Fibroblast of mammary gland (primary cell): ENCODE measurements around the gene P2RX2.

Experiments used
- DNase-seq: peaks from one replicate; pipeline ENCODE4 v3.0.0-alpha.2; 2010; ENCODE audit warnings: low read depth
- H3K4me3 ChIP-seq: 2 replicates; pipeline ENCODE4 v1.5.1; 2011; ENCODE audit warnings: low read depth, mild to moderate bottlenecking, low read length, moderate library complexity; ENCODE audit not compliant: control insufficient read depth
- TF ChIP-seq, protein P1 (sequence below): conservative IDR thresholded peaks from 2 replicates; pipeline ENCODE4 v1.5.1; 2011; ENCODE audit warnings: low read depth, low read length, inconsistent platforms; ENCODE audit not compliant: control insufficient read depth, insufficient read depth

The P2RX2 gene

DNA sequence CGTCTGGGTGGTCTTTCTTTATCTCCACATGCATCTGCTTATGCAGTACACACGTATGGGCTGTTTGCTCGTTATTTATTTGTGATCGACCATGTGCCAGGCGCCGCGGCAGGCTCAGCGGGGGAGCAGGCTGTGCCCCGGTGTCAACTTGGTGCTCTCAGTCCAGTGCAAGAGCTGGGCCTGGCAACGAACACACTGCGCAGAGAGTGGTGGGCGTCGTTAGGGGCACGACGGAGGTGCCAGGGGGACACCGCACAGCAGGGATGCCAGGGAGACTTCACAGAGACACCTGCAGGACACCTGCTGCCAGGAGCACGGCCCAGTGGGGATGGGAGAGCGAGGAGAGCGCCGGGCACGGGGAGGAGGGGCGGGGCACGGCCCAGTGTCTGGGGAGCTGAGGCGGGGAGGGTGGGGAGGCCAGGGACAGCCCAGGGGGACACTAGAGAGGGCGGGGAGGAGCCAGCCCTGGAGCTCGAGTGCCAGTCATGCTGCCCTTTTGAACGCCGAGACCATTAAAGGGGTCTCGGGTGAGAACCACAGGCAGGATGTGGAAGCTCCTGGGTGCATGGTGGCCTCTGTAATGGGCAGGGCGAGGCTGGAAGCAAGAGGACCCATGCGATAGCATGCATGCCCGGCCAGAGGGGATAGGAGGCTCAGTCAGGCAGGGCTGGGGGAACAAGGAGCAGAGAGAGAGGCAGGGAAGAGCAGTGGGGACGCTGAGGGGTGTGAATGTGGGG lies 7.5 kb upstream of the P2RX2 start:
- DNase-seq = no peak
- H3K4me3 ChIP-seq = no peak overlapping the region

GRCh38 chr12:132611620-132612019 lies 7.0 kb upstream of the P2RX2 start:
- H3K4me3 ChIP-seq = no peak overlapping the region
- TF ChIP-seq, protein P1, sequence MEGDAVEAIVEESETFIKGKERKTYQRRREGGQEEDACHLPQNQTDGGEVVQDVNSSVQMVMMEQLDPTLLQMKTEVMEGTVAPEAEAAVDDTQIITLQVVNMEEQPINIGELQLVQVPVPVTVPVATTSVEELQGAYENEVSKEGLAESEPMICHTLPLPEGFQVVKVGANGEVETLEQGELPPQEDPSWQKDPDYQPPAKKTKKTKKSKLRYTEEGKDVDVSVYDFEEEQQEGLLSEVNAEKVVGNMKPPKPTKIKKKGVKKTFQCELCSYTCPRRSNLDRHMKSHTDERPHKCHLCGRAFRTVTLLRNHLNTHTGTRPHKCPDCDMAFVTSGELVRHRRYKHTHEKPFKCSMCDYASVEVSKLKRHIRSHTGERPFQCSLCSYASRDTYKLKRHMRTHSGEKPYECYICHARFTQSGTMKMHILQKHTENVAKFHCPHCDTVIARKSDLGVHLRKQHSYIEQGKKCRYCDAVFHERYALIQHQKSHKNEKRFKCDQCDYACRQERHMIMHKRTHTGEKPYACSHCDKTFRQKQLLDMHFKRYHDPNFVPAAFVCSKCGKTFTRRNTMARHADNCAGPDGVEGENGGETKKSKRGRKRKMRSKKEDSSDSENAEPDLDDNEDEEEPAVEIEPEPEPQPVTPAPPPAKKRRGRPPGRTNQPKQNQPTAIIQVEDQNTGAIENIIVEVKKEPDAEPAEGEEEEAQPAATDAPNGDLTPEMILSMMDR = no peak
- DNase-seq = no peak

More for the DNA sequence above, 7.5 kb upstream of the P2RX2 start:
- TF ChIP-seq, protein P1 = no peak

GRCh38 chr12:132614029-132614428 lies 4.5 kb upstream of the P2RX2 start:
- no peak overlapping the region for H3K4me3 ChIP-seq
- TF ChIP-seq, protein P1 = no peak
- no peak for DNase-seq

DNA sequence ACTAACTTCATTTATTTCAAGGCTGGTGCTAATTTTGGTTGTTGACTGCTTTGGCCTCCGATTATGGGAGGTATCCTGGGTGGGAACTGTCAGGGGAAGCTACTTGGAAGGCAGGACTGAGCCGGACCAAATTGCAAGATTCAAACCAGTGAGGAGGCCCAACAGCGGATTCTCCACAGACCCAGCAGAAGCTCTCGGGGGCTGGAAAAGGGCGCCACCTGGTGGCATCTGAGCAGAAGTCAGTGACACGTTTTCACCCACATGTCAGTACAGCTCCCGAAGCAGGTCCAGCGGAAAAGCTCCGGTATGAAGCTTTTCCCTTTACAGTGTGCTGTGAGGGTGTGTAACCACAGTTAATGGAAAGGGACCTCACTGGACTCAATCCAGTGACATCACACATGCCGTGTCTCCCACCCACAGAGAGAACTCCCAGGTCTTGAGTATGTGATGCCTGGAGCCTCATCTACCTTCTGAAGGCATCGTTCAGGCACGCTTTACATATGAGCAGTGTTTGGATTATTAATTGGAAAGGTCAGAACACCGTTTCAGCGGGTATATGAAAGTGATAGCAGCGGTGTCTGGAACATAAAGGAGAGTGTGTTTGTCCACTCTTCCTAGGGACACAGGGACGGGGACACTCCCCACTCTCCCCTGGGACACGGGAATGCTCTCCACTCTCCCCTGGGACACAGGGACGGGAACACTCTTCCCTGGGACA lies 3.6 kb upstream of the P2RX2 start:
- TF ChIP-seq, protein P1 = peak; percentile 90
- no peak overlapping the region for H3K4me3 ChIP-seq
- peak; percentile 82 for DNase-seq

GRCh38 chr12:132615579-132616038 lies 3.0 kb upstream of the P2RX2 start:
- TF ChIP-seq, protein P1 = no peak
- no peak for DNase-seq
- no peak overlapping the region for H3K4me3 ChIP-seq

DNA sequence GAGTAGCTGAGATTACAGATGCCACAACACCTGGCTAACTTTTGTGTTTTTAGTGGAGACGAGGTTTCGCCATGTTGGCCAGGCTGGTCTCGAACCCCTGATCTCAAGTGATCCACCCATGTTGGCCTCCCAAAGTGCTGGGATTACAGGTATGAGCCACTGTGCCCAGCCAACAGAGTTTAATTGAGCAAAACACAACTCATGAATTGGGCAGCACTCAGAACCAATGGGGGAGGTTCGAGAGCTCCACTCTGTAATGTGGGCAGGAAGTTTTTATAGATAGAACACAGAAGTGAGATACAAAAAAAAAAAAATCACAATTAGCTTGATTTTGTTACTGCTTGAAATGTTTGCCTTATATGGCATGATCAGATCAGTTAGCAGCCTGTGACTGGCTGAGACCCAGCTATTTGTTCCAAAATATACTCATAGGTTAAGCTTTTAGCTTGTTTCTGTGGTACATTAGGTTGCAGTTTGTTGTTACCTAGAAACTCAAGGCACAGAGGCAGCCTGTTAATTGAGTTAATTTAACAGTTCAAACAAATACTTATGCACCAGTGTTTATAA lies 1.4 kb upstream of the P2RX2 start:
- TF ChIP-seq, protein P1 = no peak
- DNase-seq = no peak
- H3K4me3 ChIP-seq = no peak overlapping the region
